Chondrocyte (in vitro differentiated cells): ENCODE data around the gene TBRG4. TPM values are rescaled to one million over a fixed set of nuclear protein-coding genes. Genes with fewer than 3 reads are reported as not detected.

Source experiments
- DNase-seq: peaks from one replicate; pipeline ENCODE4 v3.0.0; 2021; ENCODE audit warnings: mixed read lengths, low spot score
- H3K27ac Mint-ChIP-seq: one replicate; pipeline ENCODE4 v1.8.0; 2021; ENCODE audit warnings: mild to moderate bottlenecking, moderate library complexity, mixed read lengths; ENCODE audit not compliant: unreplicated experiment
- H3K27me3 Mint-ChIP-seq: 2 replicates; pipeline ENCODE4 v1.8.0; 2021; ENCODE audit warnings: low read depth, mixed read lengths
- H3K36me3 Mint-ChIP-seq: 2 replicates; pipeline ENCODE4 v1.8.0; 2021; ENCODE audit warnings: low read depth, mixed read lengths
- H3K4me1 Mint-ChIP-seq: 2 replicates; pipeline ENCODE4 v1.8.0; 2021; ENCODE audit warnings: low read depth, mild to moderate bottlenecking, mixed read lengths
- H3K4me3 Mint-ChIP-seq: one replicate; pipeline ENCODE4 v1.8.0; 2021; ENCODE audit warnings: mild to moderate bottlenecking, moderate library complexity, mixed read lengths; ENCODE audit not compliant: unreplicated experiment
- H3K9me3 Mint-ChIP-seq: 2 replicates; pipeline ENCODE4 v1.8.0; 2021; ENCODE audit warnings: low read depth, mixed read lengths
- total RNA-seq: library from RNA; stranded (reverse); gene quantifications from 3 replicates; pipeline ENCODE4 v1.2.1, GENCODE V29; 2021
- TF ChIP-seq, protein P1 (sequence below): fragments of 200-600 bp; sonication (generic); IDR thresholded peaks from 2 replicates; pipeline ENCODE4 v1.5.0; 2021; ENCODE audit warnings: antibody characterized with exemption, mild to moderate bottlenecking, moderate library complexity

Gene TBRG4
- total RNA-seq, 1 donor from 2014 or later = 39.5 TPM

DNA sequence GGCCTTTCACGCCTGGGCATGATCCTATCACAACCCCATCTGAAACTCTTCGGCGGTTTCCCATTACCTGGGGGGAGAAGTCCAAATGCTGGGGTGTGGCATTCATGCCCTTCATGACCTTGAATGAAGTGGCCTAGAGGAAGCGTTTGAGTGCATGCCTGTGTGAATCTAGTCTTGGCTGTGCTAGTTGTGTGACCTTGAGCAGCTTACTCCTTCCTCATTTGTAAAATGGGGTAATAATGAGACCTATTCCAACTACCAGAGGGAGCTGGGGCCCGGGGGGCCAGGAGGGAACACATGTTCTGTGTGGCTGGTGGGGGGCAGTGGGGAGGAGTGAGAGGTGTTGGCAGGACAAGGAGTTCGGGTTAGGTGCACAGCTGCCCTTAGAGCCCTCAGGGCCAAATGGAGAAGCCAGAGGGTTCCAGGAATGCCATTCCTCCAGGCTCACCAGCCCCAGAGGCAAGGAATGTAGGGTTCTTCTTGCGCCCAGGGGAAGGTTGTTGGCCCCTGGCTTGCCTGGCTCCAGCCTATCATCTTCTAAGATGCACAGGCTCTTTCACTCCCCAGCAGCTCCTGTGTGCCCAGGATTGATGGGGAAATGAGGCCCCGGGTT is 21.3 kb upstream of the TBRG4 start:
- TF ChIP-seq, protein P1, sequence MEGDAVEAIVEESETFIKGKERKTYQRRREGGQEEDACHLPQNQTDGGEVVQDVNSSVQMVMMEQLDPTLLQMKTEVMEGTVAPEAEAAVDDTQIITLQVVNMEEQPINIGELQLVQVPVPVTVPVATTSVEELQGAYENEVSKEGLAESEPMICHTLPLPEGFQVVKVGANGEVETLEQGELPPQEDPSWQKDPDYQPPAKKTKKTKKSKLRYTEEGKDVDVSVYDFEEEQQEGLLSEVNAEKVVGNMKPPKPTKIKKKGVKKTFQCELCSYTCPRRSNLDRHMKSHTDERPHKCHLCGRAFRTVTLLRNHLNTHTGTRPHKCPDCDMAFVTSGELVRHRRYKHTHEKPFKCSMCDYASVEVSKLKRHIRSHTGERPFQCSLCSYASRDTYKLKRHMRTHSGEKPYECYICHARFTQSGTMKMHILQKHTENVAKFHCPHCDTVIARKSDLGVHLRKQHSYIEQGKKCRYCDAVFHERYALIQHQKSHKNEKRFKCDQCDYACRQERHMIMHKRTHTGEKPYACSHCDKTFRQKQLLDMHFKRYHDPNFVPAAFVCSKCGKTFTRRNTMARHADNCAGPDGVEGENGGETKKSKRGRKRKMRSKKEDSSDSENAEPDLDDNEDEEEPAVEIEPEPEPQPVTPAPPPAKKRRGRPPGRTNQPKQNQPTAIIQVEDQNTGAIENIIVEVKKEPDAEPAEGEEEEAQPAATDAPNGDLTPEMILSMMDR = no peak
- DNase-seq = peak; percentile 58
- Mint-ChIP-seq H3K4me1 (no peaks in the 10 kb centered on the region), H3K27me3 (peaks cover 2% of the 10 kb centered on the region), H3K9me3 (no peaks in the 10 kb centered on the region), H3K36me3 (no peaks in the 10 kb centered on the region), H3K4me3 (no peak overlapping the region), H3K27ac (no peak overlapping the region)

DNA sequence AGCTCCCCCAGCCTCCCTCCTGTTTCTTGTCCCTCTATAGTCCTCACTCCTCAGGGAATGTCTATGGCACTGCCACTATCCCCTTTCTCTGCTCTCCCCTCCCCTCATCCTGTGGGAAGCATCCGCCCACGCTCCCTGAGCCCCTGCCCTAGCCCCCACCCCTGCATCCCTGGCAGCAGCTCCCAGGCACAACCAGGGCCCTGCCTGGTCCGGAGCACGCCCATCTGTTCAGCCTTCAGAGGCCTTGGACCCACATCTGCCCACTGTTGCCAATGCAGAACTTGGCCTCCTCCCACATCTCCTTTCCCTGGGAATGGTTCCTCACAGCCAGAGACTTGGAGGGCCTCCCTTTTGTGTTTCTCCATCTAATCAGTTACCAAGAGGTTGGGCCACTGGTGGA is 20.4 kb upstream of the TBRG4 start:
- Mint-ChIP-seq H3K27ac (no peak overlapping the region), H3K9me3 (no peaks in the 10 kb centered on the region), H3K36me3 (no peaks in the 10 kb centered on the region), H3K27me3 (no peaks in the 10 kb centered on the region), H3K4me1 (no peaks in the 10 kb centered on the region), H3K4me3 (no peak overlapping the region)
- TF ChIP-seq, protein P1 = no peak
- DNase-seq = peak; percentile 59

DNA sequence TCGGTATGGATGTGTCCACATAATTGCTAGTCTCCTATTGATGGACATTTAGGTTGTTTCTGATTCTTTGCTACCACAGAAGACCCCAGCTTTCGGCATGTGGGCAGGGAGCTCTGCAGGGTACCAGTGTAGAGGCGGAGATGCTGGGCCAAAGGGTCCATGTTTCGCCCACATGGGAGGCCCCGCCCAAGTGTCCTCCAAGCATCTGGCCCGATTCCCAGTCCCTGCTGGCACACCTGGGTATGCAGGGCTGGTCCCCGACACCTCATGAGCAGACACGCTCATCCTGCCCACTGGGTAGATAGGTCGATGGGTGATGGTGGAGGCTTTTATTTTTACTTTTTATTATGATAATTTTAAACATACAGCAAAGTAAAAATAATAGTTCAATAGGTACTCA is 19.4 kb upstream of the TBRG4 start:
- no peaks in the 10 kb centered on the region for H3K36me3 Mint-ChIP-seq
- H3K27ac Mint-ChIP-seq = no peak overlapping the region
- peak; percentile 66 for DNase-seq
- no peaks in the 10 kb centered on the region for H3K27me3 Mint-ChIP-seq
- H3K4me3 Mint-ChIP-seq = no peak overlapping the region
- H3K4me1 Mint-ChIP-seq = no peaks in the 10 kb centered on the region
- TF ChIP-seq, protein P1 = no peak
- no peaks in the 10 kb centered on the region for H3K9me3 Mint-ChIP-seq

DNA sequence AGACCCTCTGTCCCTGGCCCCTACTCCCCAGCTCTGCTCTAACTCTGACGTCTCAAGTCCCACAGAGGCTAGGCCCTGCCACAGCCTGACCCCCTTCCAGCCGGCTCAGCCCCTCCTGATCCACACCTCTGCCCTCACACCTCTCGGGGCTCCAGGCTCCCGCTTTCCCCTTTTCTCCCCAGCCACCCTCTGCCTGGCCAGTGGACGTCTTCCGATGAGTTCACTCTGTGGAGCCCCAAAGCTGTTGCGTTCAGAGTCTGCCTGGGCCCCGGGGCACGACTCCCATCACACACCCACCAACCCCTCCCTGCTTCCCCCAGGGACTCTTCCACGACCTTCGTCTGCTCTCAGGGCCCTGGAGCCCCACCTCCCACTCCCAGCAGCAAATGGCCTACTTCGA is 18.4 kb upstream of the TBRG4 start:
- no peak overlapping the region for H3K4me3 Mint-ChIP-seq
- no peaks in the 10 kb centered on the region for H3K9me3 Mint-ChIP-seq
- H3K36me3 Mint-ChIP-seq = no peaks in the 10 kb centered on the region
- H3K27ac Mint-ChIP-seq = no peak overlapping the region
- peak; percentile 65 for DNase-seq
- no peaks in the 10 kb centered on the region for H3K27me3 Mint-ChIP-seq
- TF ChIP-seq, protein P1 = no peak
- H3K4me1 Mint-ChIP-seq = no peaks in the 10 kb centered on the region

DNA sequence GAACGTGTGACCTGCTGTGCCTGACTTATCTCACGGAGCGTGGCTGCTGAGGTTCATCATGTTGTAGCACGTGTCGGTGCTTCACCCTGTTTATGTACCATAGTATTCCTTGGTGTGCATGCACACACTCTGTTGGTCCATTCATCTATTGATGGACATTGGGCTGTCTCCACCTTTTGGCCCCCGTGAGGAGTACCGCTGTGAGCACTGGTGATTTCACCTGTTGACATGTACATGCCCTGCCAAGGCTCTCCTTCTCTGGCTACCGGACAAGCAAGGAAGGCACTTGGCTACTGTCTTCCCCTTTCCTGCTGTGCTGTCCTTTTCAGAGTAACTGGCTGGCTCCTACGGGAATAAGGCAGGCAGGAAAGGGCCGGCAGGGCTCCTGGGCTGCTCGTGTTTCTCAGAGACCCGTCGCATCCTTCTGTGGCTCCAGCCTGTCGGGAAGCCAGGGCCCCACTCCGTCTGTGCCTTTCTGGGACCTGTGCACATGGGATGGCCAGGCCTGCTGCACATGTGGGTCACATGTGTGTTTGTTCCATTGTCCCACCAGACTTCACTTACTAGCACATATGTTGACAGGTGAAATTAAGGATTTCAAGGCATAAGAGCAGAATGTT is 17.8 kb upstream of the TBRG4 start:
- H3K4me1 Mint-ChIP-seq = no peaks in the 10 kb centered on the region
- H3K4me3 Mint-ChIP-seq = no peak overlapping the region
- DNase-seq = peak; percentile 63
- TF ChIP-seq, protein P1 = no peak
- H3K27ac Mint-ChIP-seq = no peak overlapping the region
- no peaks in the 10 kb centered on the region for H3K9me3 Mint-ChIP-seq
- no peaks in the 10 kb centered on the region for H3K27me3 Mint-ChIP-seq
- no peaks in the 10 kb centered on the region for H3K36me3 Mint-ChIP-seq
